Measurements from ENCODE around the gene AADACL4.
"Not testable (repeated sequence)": the region's sequence is repeated elsewhere in the genome, so short reads cannot be mapped to it uniquely, and the experiment has no call there.

Gene AADACL4

GRCh38 chr1:12658531-12659453 is 14.9 kb downstream of the AADACL4 start:
- DNase-seq = peak; percentile 34 to 70 (median 56)

DNA sequence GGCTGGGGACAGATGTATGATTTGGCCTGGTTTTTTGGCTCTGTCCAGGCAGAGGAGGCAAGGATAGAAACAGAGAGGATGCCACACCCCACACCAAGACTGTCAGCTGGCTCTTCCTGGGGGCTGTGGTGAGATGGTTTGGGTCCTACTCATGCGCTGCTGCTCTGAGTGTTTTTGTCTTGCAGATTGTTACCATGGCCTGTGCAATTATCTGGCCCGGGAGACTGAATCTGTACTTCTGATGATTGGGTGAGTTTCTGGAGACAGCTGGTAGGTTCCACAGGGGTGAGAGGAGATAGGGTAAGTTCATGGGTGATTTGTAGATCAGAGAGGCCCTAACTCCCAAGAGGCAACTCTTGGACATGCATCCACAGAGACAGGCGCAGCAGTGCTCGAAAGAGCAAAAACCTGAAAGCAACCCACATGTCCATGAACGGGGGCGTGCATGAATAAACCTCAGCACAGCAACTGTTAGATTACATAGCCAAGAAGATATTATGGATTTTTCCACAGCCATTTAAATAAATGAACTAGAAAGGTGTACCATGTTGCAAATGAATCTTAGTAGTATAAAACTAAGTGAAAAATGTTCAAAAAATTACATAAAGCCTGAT is 17.8 kb downstream of the AADACL4 start:
- DNase-seq = no peak

DNA sequence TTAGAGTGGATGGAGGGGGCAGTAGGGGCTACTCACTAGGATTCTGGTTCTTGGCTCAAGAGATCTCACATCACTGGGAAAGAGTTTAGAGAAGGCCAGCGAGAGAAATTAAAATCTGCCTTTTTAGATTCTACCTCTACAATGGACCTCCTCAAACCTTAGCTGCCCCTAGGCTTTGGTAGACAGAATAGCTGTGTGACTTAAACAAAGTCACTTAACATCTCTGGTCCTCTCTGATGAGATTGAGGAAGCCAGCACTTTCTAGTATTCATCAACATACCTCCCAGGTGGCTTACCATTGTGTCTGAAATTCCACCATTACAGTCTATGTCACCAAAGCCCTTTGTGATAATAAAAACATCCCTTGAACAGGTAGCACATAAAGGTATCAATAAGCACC is 18.7 kb downstream of the AADACL4 start:
- DNase-seq = no peak

- DNase-seq = no peak
Measured at GRCh38 chr1:12665511-12665910, 21.6 kb downstream of the AADACL4 start.

DNA sequence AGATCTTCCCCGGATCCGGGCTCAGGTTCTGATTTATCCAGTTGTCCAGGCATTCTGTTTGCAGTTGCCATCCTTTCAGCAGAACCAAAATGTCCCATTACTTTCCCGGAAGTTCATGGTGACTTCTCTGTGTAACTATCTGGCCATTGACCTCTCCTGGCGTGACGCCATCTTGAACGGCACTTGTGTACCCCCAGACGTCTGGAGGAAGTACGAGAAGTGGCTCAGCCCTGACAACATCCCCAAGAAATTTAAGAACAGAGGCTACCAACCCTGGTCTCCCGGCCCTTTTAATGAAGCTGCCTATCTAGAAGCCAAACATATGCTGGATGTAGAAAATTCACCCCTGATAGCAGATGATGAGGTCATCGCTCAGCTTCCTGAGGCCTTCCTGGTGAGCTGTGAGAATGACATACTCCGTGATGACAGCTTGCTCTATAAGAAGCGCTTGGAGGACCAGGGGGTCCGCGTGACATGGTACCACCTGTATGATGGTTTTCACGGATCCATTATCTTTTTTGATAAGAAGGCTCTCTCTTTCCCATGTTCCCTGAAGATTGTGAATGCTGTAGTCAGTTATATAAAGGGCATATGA is 22.4 kb downstream of the AADACL4 start:
- no peak for DNase-seq

DNA sequence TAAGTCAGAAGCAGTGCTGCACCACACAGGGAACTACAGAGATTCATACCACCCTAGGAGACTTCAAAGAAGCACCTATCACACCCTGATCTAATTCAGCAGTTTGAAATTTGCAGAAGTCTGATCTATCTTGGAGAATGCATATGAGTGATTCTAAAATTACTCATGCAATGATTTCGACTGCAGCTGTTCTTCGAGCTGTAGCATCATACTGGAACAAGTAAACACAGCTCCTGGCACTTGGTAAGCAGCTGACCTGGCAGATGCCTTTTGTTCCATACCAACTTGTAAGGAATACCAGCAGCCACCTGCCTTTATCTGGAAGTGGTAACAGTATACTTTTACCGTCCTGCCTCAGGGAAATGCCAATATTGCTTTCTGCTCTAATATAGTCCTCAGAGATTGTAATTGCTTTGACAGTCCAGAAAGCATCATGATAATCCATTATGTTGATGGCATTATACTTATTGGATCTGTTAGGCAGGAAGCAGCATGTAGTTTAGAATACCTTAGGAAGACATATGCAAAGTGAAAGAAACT is 25.7 kb downstream of the AADACL4 start:
- DNase-seq = no peak

GRCh38 chr1:12674358-12674757 is 30.5 kb downstream of the AADACL4 start:
- DNase-seq = no peak

DNA sequence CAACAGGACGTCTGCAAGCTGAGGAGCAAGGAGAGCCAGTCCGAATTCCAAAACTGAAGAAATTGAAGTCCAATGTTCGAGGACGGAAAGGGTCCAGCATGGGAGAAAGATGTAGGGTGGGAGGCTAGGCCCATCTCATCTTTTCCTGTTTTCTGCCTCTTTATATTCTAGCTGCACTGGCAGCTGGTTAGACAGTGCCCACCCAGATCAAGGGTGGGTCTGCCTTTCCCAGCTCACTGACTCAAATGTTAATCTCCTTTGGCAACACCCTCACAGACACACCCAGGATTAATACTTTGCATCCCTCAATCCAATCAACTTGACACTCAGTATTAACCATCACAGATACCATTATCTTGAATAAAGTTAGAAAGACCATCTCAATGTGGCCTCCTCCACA is 32.2 kb downstream of the AADACL4 start:
- not testable (repeated sequence) for DNase-seq

DNA sequence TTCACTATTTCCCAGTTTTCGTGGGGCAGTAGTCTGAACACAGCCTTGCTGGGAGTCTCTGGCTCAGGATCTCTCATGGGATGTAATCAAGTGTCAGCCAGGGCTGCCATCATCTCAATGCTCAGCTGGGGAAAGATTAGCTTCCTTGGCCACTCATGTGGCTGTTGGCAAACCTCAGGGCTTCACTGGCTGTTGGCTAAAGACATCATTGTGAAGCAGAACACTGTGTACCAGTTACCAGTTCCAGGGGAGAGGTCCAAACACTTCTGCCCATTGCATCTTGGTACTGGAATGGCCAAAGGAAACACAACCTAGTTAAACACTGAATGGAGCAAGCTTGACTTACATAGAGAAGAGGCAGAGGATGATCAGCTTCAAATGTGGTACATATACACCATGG is 33.7 kb downstream of the AADACL4 start:
- DNase-seq = no peak

- DNase-seq = no peak
Measured at GRCh38 chr1:12678350-12678749, 34.5 kb downstream of the AADACL4 start.

DNA sequence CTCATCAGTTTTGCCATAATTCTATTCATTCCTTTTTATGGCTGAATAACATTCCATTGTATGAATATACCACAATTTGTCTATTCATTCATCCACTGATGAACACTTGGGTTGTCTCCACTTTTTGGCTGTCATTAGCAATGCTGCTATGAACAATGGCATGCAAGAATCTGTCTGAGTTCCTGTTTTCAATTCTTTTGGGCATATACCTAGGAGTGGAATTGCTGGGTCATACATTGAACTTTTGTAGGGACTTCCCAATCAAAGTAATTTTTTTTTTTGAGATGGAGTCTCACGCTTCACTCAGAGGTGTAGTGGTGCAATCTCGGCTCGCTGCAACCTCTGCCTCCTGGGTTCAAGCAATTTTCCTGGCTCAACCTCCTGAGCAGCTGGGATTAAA is 34.9 kb downstream of the AADACL4 start:
- no peak for DNase-seq

DNA sequence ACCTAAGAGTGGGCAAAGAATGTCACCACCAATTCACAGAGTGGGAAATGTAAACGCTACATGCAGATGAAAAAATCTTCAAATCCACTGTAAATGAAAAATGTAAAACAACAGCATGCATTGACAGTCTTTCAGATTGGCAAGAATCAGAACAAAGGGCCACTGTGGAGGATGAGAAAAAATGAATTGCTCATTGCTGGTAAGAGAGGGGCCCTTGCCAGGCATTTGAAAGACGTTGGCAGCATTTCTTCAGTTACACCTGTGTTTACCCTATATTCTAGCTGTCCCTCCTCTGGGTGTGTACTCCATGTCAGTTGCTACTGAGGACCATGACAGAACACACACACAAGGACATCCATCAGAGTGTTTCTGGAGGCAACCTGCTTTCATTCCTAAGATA is 46.3 kb downstream of the AADACL4 start:
- no peak for DNase-seq

- DNase-seq = no peak
Measured at GRCh38 chr1:12692967-12693782, 49.3 kb downstream of the AADACL4 start.

GRCh38 chr1:12696658-12697057 is 52.8 kb downstream of the AADACL4 start:
- DNase-seq = no peak

DNA sequence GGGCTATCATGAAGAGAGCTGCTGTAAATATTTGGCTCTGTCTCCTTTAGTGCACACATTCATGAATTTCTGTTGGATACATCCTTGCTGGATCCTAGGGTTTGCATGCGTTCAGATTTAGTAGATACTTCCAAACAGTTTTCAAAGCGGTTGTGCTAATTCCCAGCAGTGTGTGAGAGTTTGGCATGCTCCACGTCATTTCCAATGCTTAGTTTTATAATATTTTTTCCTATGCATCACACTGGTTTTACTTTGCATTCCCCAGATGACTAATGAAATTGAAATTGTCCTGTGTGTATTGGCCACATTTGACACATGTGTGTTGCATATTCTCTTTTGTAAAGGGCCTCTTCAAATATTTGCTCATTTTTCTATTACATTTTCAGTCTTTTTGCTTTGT is 53.5 kb downstream of the AADACL4 start:
- DNase-seq = no peak

DNA sequence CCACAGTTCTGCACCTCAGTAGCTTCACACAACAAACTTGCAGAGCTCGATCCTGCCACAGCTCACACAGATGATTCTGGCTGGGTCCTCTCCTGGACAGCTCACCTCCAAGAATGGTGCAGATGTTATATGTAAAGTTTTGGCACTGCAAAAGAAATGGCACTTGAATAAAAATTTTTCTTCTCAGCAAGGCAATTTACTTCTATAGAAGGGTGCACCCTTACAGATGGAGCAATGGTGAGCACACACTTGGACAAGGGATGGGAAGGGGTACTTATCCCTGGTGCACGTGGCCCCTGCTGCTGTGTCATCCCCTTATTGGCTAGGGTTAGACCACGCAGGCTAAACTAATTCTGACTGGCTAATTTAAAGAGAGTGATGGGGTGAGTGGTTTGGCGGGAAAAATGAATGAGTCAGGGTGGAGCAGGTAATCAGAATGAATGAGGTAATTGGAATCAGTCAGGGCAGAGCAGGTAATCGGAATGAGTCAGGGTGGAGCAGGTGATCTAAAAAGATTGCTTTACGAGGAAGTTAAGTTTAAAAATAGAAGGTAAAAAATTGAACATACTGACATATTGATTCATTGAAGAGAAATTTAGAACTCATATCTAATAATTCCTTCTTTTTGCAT is 60.1 kb downstream of the AADACL4 start:
- no peak for DNase-seq

GRCh38 chr1:12706061-12706460 is 62.2 kb downstream of the AADACL4 start:
- DNase-seq = no peak

DNA sequence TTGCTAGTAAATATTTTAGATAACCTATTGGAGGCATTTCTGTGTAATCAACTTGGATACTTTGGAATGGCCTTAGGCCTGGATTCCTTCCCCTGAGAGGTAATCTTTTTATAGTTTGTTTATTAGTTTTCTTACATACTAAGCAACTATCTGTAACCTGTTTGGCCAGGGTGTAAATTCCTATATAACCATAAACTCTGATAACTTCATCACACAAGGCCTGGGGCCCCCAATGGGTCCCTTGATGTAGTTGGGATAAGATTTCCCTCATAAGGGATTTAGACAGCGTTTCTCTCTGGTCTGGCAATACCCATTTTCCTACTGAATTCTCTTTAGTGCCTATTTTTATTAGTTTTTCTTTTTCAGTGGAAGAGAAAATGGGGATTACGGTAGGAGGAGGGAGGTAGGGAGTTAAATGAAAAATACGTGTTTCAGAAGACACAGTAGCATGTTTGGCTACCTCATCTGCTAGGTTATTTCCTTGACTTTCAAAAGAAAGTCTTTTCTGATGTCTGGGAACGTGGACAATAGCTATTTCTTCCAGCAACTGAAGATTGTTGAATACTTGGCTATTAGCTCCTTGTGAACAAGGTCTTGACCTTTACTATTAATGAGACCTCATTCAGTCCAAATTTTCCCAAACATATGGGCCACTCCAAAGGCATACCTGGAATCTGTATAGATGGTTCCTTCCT is 64.7 kb downstream of the AADACL4 start:
- no peak for DNase-seq

- DNase-seq = no peak
Measured at GRCh38 chr1:12709091-12709491, 65.2 kb downstream of the AADACL4 start.

- no peak for DNase-seq
Measured at GRCh38 chr1:12709696-12710095, 65.8 kb downstream of the AADACL4 start.

DNA sequence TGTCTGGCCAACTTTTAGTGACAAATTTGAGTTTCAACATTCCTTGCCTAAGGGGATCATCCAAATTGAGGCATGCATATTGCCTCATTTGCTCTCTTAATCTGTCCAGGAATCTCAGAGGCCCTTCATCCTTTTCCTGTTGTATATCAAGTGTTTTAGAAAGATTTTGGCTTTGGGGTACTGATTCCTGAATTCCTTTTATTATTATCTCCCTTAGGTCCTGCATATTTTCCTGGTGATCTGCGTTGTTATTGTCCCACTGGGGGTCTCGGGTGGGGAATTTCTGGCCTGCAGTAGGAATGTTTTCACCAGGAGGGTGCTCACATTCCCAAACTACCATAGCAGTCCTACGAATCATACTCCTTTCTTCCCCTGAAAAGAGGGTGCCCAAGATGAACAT is 67.7 kb downstream of the AADACL4 start:
- DNase-seq = no peak

DNA sequence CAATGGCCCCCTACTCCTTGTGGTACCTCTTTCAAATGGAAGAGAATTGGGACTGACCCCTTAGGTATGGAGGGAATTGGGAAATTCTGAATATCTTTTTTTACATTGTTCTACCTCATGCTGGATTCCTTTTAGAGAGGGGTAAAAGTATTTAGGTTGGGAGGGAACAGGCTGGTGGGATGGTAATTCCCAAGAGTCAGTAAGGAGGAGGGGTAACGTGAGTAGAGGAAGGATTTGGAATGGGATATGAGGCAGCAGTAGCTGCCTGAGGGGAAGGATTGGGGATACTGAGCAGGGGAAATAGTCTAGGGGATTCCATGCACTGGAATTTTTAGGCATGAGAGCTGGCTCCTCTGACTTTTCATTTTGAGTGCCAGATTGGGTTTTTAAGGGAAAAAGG is 68.2 kb downstream of the AADACL4 start:
- DNase-seq = no peak

Data from T-helper 1 cell (primary cell).